HG02852 (cell line): ENCODE measurements around the gene DHRSX.
A peak's percentile ranks its signal among the peaks of the same experiment; 100 is the strongest.
"Not testable (repeated sequence)": the region's sequence is repeated elsewhere in the genome, so short reads cannot be mapped to it uniquely, and the experiment has no call there.

ENCODE experiments used
- ATAC-seq: cut with Tn5 transposase; IDR thresholded peaks from one replicate; pipeline ENCODE4 v1.9.1; 2021; ENCODE audit warnings: mild to moderate bottlenecking, moderate library complexity; ENCODE audit not compliant: unreplicated experiment

DHRSX gene

DNA sequence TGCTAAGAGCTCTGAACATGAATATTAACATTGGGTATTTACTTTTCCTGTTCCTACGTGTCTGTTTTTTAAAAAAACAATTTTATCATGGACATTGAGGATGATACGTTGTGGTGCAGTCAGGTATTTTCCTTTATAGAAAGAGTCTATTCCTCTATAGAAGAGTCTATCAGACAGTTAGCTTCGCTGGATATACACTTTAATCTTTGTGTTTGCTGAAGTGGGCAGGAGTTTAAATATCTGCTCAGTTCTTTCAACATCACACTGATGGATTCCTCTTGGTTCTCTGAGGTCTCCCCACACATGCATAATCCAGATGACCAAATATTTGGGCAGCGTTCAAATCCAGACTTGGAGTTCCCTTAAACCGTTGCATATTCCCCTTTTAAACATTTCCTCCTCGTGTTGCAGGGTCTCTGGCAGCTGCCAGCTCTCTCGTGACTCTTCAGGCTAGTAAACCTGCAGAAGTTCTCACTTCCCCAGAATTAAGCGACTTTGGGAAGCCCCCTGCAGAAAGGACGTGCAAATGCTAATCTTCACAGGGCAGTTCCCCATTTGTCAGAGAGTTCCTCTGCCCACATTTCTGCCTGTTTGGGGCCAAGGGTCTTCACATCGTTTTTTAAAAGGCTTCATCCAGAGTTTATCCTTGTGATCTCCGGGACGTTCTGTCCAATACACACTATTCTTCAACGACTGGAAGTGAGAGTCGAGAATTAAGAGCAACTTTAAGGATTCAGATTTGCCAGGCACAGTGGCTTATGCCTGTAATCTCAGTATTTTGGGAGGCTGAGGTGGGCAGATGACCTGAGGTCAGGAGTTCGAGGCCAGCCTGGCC, 20.5 kb upstream of the DHRSX start:
- peak; percentile 83 for ATAC-seq

DNA sequence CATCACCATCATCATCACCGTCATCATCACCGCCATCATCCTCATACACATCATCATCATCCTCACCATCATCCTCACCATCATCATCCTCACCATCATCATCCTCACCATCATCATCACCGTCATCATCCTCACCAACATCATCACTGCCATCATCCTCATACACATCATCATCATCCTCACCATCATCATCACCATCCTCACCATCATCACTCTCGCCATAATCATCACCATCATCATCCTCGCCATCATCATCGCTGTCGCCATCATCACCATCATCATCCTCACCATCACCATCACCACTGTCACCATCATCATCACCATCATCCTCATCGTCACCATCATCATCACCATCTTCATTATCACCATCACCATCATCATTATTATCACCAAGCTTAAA, 19.8 kb upstream of the DHRSX start:
- ATAC-seq = no peak

DNA sequence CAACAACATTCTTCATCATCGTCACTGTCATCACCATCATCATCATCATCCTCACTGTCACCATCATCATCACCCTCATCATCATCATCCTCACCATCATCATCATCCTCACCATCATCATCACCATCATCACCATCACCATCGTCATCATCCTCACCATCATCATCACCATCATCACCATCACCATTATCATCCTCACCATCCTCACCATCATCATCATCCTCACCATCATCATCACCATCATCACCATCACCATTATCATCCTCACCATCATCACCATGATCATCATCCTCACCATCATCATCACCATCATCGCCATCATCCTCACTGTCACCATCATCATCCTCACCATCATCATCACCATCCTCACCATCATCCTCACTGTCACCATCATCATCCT, 18.9 kb upstream of the DHRSX start:
- ATAC-seq = not testable (repeated sequence)

DNA sequence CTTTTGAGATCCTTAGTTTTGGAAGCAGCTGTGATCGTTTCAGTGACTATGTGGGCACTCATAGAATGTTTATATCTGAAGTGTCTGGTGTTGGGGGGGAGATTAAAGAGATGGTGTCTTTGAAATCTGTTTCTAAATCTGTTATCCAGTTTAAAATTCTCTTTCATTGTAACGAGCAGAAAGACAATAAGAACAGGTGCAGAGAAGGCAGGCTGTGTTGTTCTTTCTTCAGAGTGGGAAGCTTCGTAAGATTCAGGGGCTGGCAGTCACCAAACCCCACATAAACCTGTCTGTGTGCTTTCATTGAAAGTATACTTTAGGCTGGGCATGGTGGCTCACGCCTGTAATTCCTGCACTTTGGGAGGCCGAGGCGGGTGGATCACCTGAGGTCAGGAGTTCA, 16.3 kb upstream of the DHRSX start:
- peak; percentile 5 for ATAC-seq

DNA sequence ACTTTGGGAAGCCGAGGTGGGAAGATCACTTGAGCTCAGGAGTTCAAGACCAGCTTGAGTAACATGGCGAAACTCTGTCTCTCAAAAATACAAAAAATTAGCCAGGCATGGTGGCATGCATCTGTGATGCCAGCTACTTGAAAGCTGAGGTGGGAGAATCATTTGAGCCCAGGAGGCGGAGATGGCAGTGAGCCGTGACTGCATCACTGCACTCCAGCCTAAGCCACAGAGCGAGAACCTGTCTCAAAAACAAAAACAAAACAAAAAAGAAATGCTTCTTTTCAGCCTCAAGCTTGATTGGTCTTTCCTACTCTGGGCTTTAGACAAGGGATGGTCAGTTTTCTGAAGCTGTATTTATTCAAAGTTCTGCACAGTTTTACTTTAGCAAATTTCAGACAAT, 15.8 kb upstream of the DHRSX start:
- peak; percentile 48 for ATAC-seq

DNA sequence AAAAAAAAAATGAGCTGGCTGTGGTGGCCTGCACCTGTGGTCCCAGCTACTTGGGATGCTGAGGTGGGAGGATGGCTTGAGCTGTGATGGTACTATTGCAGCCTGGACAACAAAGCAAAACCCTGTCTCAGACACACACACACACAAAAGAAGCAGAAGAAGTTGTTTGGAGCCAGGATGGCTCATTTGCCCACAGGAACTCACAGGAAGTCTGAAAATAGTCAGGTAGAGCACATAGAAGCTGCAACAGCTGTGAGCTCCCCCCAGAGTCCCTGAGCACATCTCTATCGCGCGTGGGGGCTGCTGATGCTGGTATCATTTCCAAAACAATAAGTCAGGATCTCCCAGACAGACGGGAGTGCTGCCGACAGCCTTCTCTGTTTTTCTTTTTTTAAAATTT, 13.4 kb upstream of the DHRSX start:
- ATAC-seq = no peak

DNA sequence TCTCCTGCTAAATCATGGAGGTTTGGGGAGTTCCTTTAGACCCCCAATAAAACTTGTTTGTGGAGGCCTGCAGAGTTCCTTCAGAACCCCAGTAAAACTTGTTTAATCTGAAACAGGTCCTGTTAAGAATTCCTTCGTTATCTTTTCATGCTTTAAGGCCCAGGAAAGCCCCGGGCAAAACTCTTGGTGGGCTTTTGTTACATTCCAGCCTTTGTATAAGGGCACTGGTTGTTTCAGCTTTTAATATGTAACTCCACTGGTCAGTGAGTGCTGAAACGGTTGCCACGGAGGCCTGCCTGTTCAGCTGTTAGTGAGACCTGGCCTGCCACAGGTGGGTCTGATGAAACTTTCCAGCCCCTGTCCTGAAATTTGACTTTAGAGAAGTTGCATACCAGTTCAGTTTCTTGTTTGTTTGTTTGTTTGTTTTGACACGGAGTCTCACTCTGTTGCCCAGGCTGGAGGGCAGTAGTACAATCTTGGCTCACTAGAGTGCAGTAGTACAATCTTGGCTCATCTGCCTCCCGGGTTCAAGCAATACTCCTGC, 12.4 kb upstream of the DHRSX start:
- ATAC-seq = no peak

DNA sequence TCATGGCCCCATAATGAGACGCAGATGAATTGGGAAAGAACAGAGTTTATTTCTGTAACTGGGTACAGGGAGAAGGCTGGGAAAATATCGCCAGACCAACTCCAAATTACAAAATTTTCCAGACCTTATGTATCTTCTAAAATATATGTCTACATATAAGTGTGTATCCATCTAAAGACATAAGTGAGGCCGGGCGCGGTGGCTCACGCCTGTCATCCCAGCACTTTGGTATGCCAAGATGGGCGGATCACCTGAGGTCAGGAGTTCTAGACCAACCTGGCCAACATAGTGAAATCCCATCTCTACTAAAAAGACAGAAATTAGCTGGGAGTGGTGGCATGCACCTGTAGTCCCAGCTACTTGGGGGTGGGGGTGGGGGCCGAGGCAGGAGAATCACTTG, 11.7 kb upstream of the DHRSX start:
- ATAC-seq = no peak

DNA sequence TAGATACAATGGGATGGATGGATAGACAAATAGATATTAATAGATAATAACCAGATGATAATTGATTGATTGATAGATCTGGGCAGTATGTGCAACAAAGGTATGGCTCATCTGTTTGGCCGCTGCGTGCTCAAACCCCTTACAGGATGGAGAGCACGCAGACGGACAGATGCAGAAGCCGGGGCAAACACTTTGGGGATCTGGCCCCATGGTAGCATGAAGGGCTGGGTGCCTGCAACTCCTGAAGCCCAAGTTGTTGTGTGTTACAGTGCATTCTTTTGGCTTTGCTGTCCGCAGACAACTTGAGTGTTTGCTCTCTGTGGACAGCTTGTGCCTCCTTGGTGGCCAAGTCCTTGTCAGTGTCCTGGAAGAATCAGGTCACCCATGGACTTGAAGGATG, 10.6 kb upstream of the DHRSX start:
- ATAC-seq = no peak

DNA sequence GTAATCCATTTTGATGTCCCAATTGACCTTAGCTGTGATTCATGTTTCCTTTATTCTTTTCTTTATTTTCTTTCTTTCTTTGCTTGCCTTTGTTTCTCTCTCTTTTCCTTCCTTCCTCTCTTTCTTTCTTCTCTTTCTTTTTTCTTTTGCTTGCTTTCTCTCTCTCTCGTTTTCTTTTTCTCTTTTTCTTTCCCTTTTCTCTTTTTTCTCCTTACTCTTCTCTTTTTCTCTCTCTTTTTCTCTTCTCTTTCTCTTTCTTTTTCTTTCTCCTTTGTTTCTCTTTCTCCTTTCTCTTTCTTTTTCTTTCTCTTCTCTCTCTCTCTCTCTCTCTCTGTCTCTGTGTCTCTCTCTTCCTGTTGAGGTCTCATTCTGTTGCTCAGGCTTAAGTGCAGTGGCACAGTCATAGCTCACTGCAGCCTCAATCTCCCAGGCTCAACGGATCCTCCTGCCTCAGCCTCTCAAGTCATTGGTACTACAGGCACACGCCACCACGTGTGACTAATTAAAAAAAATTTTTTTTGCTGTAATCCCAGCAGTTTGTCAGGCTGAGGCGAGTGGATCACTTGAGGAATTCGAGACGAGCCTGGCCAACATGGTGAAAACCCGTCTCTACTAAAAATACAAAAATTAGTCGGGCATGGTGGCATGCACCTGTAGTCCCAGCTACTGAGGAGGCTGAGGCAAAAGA, 8.0 kb upstream of the DHRSX start:
- ATAC-seq = no peak

DNA sequence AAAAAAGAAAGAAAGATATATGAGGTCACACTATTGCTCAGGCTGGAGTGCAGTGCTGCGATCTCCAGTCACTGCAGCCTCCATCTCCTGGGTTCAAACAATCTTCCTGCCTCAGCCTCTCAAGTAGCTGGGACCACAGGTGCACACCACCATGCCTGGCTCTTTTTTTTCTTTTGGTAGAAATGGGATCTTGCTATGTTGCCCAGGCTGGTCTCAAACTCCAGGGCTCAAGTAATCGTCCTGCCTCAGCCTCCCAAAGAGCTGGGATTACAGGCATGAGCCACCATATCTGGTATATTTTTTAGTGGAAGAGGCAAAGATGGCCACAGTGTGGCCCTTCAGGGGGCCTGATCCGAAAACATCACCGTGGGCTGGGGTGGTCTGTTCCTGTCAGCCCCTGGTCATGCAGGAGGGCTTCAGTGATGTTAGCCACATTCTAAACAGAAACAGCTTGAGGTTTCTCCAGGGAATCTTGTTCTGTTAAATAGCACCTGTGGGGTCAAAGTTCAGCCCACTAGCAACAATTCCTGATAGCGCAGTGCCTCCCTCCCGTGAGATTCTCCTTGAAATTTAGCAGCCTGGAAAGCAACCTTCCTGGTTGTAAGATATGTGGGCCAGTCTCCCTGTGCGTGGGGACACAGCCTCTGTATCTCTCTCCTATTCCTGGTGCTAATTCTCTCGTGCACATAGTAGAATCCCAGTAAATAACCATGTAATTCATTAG, 7.3 kb upstream of the DHRSX start:
- ATAC-seq = no peak

DNA sequence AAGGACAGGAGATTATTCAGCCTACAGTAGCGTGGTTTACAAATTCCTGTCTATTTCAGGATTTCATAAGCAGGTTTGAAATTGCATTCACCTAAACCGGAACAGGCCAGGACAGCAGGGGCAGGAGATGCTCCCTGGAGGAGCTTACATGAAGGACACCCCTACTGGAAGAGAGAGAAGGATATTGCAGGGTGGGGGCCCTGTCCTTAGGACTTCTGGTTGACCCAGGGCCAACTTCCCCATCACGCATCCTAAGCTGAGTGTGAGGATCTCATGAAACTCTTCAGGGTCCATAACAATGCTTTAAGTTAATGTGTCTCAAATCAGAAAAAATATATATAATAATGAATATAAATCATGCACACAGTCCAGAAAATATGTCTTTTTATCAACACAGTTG, 6.4 kb upstream of the DHRSX start:
- no peak for ATAC-seq

DNA sequence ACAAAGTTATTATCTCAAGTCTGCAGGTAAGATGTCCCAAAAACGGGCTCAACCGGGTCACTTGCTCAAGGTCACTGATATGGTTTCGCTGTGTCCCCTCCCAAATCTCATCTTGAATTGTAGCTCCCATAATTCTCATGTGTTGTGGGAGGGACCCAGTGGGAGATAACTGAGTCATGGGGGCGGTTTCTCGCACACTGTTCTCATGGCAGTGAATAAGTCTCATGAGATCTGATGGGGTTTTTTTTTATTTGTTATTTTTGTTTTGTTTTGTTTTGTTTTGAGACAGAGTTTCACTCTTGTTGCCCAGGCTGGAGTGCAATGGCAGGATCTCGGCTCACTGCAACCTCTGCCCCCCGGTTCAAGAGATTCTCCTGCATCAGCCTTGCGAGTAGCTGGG, 4.6 kb upstream of the DHRSX start:
- ATAC-seq = not testable (repeated sequence)

DNA sequence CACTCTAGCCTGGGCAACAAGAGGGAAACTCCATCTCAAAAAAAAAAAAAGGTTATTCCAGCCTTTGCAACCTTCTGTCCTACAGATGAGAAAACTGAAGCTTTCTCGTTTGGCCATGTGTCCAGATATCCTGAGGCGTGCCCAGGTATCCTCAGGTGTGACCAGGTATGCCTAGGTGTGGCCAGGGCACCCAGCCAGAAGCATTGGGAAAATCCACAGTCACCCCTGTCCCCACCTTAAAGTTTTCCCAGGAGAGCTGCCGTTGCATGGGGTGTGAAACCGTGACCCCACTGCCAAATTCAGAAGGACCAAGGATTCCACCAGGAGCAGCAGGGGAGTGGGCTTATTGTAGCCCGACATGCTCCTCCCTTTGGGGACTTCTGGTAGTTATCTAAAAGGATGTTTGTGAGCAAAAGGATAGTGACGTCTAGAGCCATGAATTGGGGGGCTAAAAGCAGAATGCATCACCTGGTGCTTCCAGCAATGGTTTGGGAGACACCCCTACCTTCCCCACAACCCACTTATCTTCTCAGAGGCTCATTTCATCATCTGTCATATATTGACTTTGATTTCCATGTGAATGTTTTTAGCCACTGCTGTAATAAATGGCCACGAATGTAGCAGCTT, 4.0 kb upstream of the DHRSX start:
- no peak for ATAC-seq

DNA sequence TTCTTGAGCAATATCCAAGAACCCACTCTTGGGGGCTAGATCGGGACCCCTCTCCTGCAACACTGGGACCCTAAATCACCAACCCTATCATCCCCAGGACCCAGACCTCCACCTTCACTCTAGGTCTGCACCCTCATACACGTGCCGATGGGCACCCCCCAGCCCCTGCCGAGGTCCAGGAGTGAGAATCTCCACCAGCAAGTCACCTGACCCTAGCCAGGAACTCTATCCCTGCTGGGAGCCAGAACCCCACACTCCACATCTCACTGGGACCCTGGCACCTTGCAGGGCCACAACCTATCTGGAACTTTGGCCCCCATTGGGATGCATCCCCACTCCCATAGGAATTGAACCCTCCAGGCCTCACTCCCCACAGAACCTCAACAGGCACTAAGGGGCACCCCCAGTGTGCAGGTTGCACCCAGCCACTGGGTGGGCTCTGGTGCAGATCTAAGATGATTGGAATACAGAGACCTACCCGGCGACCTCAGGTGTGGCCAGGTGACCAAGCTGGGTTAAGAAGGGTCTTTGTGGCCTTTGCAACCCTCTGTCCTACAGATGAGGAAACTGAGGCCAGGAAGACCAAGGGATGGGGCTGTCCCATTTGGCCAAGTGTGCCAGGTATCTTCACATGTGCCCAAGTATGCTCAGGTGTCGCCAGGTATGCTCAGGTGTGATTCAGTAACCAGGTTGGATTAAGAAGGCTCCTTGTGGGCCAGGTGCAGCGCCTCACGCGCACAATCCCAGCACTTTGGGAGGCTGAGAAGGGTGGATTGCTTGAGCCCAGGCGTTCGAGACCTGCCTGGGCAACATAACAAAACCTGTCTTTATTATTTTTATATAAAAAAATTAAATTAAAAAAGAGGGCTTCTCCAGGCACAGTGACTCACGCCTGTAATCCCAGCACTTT, 3.1 kb upstream of the DHRSX start:
- no peak for ATAC-seq

DNA sequence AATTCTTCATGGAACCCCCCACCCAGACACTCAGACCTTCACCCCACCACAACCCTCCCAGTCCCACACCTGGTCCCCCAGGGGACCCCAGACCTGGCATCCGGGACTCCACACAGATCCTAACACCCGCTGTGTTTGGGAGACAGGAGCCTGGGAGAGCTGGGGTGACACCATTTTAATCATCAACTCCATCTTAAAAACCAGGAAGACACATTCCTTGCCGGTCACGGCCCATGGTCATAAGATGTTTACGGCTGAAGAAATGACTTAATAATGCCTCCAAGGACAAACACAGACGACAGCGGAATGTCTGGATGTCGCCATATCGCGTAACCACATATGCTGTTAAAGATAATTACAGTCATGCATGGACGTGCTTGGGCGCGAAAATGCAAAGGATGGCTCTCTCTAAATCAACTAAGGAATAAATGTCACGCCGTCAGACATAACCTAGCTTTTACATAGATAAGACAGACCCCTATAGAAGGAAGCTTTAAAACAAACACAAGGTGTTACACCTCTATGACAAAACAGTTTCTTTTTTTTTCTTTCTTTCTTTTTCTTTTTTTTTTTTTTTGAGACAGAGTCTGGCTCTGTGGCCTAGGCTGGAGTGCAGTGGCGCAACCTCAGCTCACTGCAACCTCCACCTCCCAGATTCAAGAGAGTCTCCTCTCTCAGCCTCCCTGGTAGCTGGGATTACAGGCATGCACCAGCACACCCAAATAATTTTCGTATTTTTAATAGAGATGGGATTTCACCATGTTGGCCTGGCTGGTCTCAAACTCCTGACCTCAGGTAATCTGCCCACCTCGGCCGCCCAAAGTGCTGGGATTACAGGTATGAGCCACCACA, 2.1 kb upstream of the DHRSX start:
- no peak for ATAC-seq

DNA sequence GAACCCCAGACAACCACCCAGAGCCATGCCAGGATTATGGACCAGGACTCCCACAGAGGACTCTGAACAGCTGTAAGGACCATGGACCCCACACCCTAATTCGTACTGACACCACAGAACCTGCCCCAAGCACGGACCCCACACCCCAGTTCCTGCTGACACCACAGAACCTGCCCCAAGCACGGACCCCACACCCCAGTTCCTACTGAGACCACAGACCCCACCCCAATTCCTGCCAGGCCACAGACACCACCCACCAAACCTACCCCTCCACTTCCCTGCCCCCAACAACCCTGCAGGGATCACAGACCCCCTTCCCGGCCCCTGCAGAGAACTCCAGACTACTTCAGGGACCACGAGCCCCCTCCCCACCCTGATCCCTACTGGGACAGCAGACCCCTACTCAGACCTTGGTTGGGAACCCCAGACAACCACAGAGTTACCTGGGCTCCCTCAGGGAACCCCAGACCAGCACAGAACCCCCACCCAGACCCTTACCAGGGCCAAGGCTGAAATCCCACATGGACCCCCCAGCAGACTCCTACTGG, 1.4 kb upstream of the DHRSX start:
- no peak for ATAC-seq

DNA sequence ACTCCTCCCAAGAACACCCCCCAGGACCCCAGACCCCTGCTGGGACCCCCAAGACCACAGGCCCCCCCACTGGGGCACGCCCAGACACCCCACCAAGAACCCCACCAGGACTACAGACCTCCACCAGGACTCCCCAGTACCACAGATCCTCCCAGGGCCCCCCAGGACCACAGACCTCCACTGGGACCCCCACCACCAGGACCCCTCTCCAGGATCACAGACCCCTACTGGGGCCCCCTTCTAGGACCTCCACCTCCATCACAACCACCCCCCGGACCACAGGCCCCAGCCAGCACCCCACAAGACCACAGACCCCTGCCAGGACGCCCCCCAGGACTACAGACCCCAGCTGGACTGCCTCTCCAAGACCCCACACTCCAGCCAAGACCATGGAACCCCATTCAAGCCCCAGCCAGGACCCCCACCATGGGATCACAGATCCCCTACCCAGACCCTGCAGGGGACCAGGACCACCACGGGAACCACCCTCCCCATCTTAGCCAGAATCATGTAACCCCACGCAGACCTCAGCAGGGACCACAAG, 855 bp upstream of the DHRSX start:
- ATAC-seq = no peak
